ENCODE measurements around the gene INTS12.

INTS12 gene

GRCh38 chr4:105708181-105709080, at the start of gene INTS12, which contains the start of gene GSTCD:
Gene INTS12, minus strand, starts transcription at chr4:105708689. Its CDS starts 8,684 bp downstream, at chr4:105700005.
Gene GSTCD, plus strand, starts transcription at chr4:105708784. Its CDS starts 8,830 bp downstream, at chr4:105717614.
- ATAC-seq, result peak; percentile 87
- TF ChIP-seq TSHZ2 (CRISPR knock-in tag; IDR thresholded peaks at IDR 0.05), result peak; percentile 31; the same call in 1 of the 2 replicates
- peak; percentile 39; the same call in 1 of the 2 replicates for TF ChIP-seq TCF4 (CRISPR knock-in tag; IDR thresholded peaks at IDR 0.05; ENCODE audit: borderline replicate concordance)
- TF ChIP-seq POU6F1 (CRISPR knock-in tag; IDR thresholded peaks at IDR 0.05; ENCODE audit: borderline replicate concordance, low read depth), result 0 out of 2 replicates have a peak, but pooled peaks have one; percentile 71
- peak; percentile 28; the same call in 1 of the 2 replicates for TF ChIP-seq ZNF8 (CRISPR knock-in tag; IDR thresholded peaks at IDR 0.05)
- no peak for TF ChIP-seq GLIS3 (CRISPR knock-in tag; IDR thresholded peaks at IDR 0.05)
- no peak for TF ChIP-seq CSDC2 (CRISPR knock-in tag; IDR thresholded peaks at IDR 0.05)
- peak; percentile 67; the same call in 1 of the 2 replicates for TF ChIP-seq ZFP3 (CRISPR knock-in tag; IDR thresholded peaks at IDR 0.05)

- no peak for ATAC-seq
- TF ChIP-seq CREB5 (CRISPR knock-in tag; IDR thresholded peaks at IDR 0.05; ENCODE audit: low read depth) (no peak), ARNTL (CRISPR knock-in tag; IDR thresholded peaks at IDR 0.05; ENCODE audit: borderline replicate concordance, low read depth) (no peak), ZNF8 (CRISPR knock-in tag; IDR thresholded peaks at IDR 0.05) (no peak), TOX (CRISPR knock-in tag; IDR thresholded peaks at IDR 0.05; ENCODE audit: borderline replicate concordance) (no peak), RARB (CRISPR knock-in tag; IDR thresholded peaks at IDR 0.05) (no peak), ZNF565 (CRISPR knock-in tag; conservative IDR thresholded peaks at IDR 0.05; ENCODE audit: low read depth) (no peak), POU6F1 (CRISPR knock-in tag; IDR thresholded peaks at IDR 0.05; ENCODE audit: borderline replicate concordance, low read depth) (no peak), SNAI2 (CRISPR knock-in tag; IDR thresholded peaks at IDR 0.05) (no peak)
These were observed 46.9 kb upstream of the INTS12 start for GRCh38 chr4:105755375-105755774.

- no peak for ATAC-seq
- no peak for TF ChIP-seq POU6F1 (CRISPR knock-in tag; IDR thresholded peaks at IDR 0.05; ENCODE audit: borderline replicate concordance, low read depth)
- no peak for TF ChIP-seq OSR1 (CRISPR knock-in tag; IDR thresholded peaks at IDR 0.05)
- TF ChIP-seq SNAI2 (CRISPR knock-in tag; IDR thresholded peaks at IDR 0.05), result no peak
- TF ChIP-seq CSRNP3 (CRISPR knock-in tag; IDR thresholded peaks at IDR 0.05), result no peak
- no peak for TF ChIP-seq RARB (CRISPR knock-in tag; IDR thresholded peaks at IDR 0.05)
- TF ChIP-seq CSDC2 (CRISPR knock-in tag; IDR thresholded peaks at IDR 0.05), result no peak
- TF ChIP-seq GLIS3 (CRISPR knock-in tag; IDR thresholded peaks at IDR 0.05), result no peak
- TF ChIP-seq PATZ1 (CRISPR knock-in tag; IDR thresholded peaks at IDR 0.05; ENCODE audit: borderline replicate concordance), result no peak
- no peak for TF ChIP-seq BACH2 (CRISPR knock-in tag; IDR thresholded peaks at IDR 0.05; ENCODE audit: borderline replicate concordance)
- no peak for TF ChIP-seq ARNTL (CRISPR knock-in tag; IDR thresholded peaks at IDR 0.05; ENCODE audit: borderline replicate concordance, low read depth)
- no peak for TF ChIP-seq ZC3H10 (CRISPR knock-in tag; IDR thresholded peaks at IDR 0.05)
- no peak for TF ChIP-seq TOX (CRISPR knock-in tag; IDR thresholded peaks at IDR 0.05; ENCODE audit: borderline replicate concordance)
- no peak for TF ChIP-seq ZFP3 (CRISPR knock-in tag; IDR thresholded peaks at IDR 0.05)
- no peak for TF ChIP-seq ZFP30 (CRISPR knock-in tag; IDR thresholded peaks at IDR 0.05)
- TF ChIP-seq ISL1 (CRISPR knock-in tag; IDR thresholded peaks at IDR 0.05), result no peak
These were observed 44.9 kb upstream of the INTS12 start for GRCh38 chr4:105753361-105753760.

Data from SK-N-SH treated with all-trans-retinoic acid at 6 μM for 48 hours (cell line).